ENCODE data around the gene OR6C65.
"Not testable (repeated sequence)": the region's sequence is repeated elsewhere in the genome, so short reads cannot be mapped to it uniquely, and the experiment has no call there.

OR6C65 gene

GRCh38 chr12:55400229-55400628, at the start of gene OR6C65:
TSS of gene OR6C65 (plus strand) at chr12:55400529. CDS start at chr12:55400529, 0 bp downstream.
- no peak for DNase-seq

- DNase-seq = not testable (repeated sequence)
These were observed 45.0 kb upstream of the OR6C65 start for GRCh38 chr12:55355338-55355737.

- DNase-seq = no peak
These were observed 37.7 kb upstream of the OR6C65 start, which contains the start of gene OR6C75 for GRCh38 chr12:55362675-55363074. TSS of gene OR6C75 (plus strand) at chr12:55362975. CDS start at chr12:55365111, 2,136 bp downstream.

GRCh38 chr12:55365086-55365485, 35.2 kb upstream of the OR6C65 start:
- no peak for DNase-seq

- no peak for DNase-seq
These were observed 27.8 kb upstream of the OR6C65 start for GRCh38 chr12:55372521-55372920.

GRCh38 chr12:55385891-55386290, 14.4 kb upstream of the OR6C65 start:
- no peak for DNase-seq

GRCh38 chr12:55392032-55392795, 8.1 kb upstream of the OR6C65 start:
- no peak for DNase-seq

GRCh38 chr12:55396326-55396725, 4.0 kb upstream of the OR6C65 start:
- DNase-seq = no peak

GRCh38 chr12:55407866-55408265, 7.5 kb downstream of the OR6C65 start:
- no peak for DNase-seq

- not testable (repeated sequence) for DNase-seq
These were observed 8.8 kb downstream of the OR6C65 start for GRCh38 chr12:55409133-55409532.

- DNase-seq = not testable (repeated sequence)
These were observed 11.8 kb downstream of the OR6C65 start for GRCh38 chr12:55412138-55412537.

GRCh38 chr12:55413498-55414388, 13.4 kb downstream of the OR6C65 start:
- not testable (repeated sequence) for DNase-seq

- DNase-seq = not testable (repeated sequence)
These were observed 14.1 kb downstream of the OR6C65 start for GRCh38 chr12:55414396-55414823.

GRCh38 chr12:55414889-55415288, 14.6 kb downstream of the OR6C65 start:
- not testable (repeated sequence) for DNase-seq

- no peak for DNase-seq
These were observed 16.6 kb downstream of the OR6C65 start for GRCh38 chr12:55416961-55417360.

- no peak for DNase-seq
These were observed 20.1 kb downstream of the OR6C65 start for GRCh38 chr12:55420307-55420962.

GRCh38 chr12:55425954-55426353, 25.6 kb downstream of the OR6C65 start, which contains the start of gene OR6C76:
TSS of gene OR6C76 (plus strand) at chr12:55426254. CDS start at chr12:55426254, 0 bp downstream.
- no peak for DNase-seq

- DNase-seq = no peak
These were observed 28.3 kb downstream of the OR6C65 start for GRCh38 chr12:55428331-55429243.

- not testable (repeated sequence) for DNase-seq
These were observed 40.9 kb downstream of the OR6C65 start for GRCh38 chr12:55441233-55441632.

GRCh38 chr12:55443776-55444175, 43.4 kb downstream of the OR6C65 start, which contains the start of gene OR6C2:
TSS of gene OR6C2 (plus strand) at chr12:55444076. CDS start at chr12:55452214, 8,138 bp downstream.
- DNase-seq = no peak

- DNase-seq = no peak
These were observed 45.0 kb downstream of the OR6C65 start for GRCh38 chr12:55445357-55445756.

GRCh38 chr12:55446326-55446725, 46.0 kb downstream of the OR6C65 start:
- DNase-seq = no peak

Measured in NK-92 treated with Interleukin-12 subunit alpha and Interleukin-12 subunit beta, amount 100 ng/mL, for 24 hours (cell line).